Activated naive CD8-positive, alpha-beta T cell treated with anti-CD3 and anti-CD28 coated beads, Interleukin-2, amount 10 ng/mL, durations not matched to agents 7 days and 5 days (primary cell): ENCODE results near the gene SCN8A. TPM values are rescaled to one million over a fixed set of nuclear protein-coding genes. Genes with fewer than 3 reads are reported as not detected.

Source experiments
- ATAC-seq: fragments of 150-1000 bp; cut with Tn5 transposase; one replicate; pipeline ENCODE4 v1.10.0; 2021; ENCODE audit warnings: low read depth, moderate library complexity
- POLR2A ChIA-PET: fragments of 350-600 bp; sonication (Branson Sonifier 250); formaldehyde crosslinking; loops from one replicate; lab custom pipeline; 2021; ENCODE audit warnings: antibody characterized with exemption; lab: Charles Lee
- DNase-seq: peaks from one replicate; pipeline ENCODE4 v3.0.0; 2021
- H3K27ac Mint-ChIP-seq: one replicate; pipeline ENCODE4 v1.8.0; 2022; ENCODE audit warnings: mild to moderate bottlenecking, mixed read lengths
- H3K27me3 Mint-ChIP-seq: one replicate; pipeline ENCODE4 v1.8.0; 2022; ENCODE audit warnings: mild to moderate bottlenecking, moderate library complexity, mixed read lengths
- H3K36me3 Mint-ChIP-seq: one replicate; pipeline ENCODE4 v1.8.0; 2021; ENCODE audit warnings: mild to moderate bottlenecking, mixed read lengths
- H3K4me1 Mint-ChIP-seq: one replicate; pipeline ENCODE4 v1.8.0; 2021; ENCODE audit warnings: mixed read lengths
- H3K4me3 Mint-ChIP-seq: one replicate; pipeline ENCODE4 v1.8.0; 2022; ENCODE audit warnings: mild to moderate bottlenecking, moderate library complexity, mixed read lengths
- H3K9me3 Mint-ChIP-seq: one replicate; pipeline ENCODE4 v1.8.0; 2021; ENCODE audit warnings: mixed read lengths
- total RNA-seq, 2 experiments: library from RNA; stranded (reverse); gene quantifications; one replicate each; pipeline ENCODE4 v1.2.3, GENCODE V29; 2021

The SCN8A gene
- total RNA-seq, 2 experiments from 2014 or later: 0.96 to 1.3 TPM

GRCh38 chr12:51663390-51663789 is 72.4 kb downstream of the SCN8A start:
- Mint-ChIP-seq H3K27ac (no peak overlapping the region), H3K4me1 (no peaks in the 10 kb centered on the region), H3K4me3 (no peak overlapping the region), H3K27me3 (peaks cover 16% of the 10 kb centered on the region), H3K36me3 (peaks cover 1% of the 10 kb centered on the region), H3K9me3 (no peaks in the 10 kb centered on the region)
- POLR2A ChIA-PET: no interaction called here
- no peak for DNase-seq
- no peak for ATAC-seq

GRCh38 chr12:51666696-51667095 is 75.7 kb downstream of the SCN8A start:
- peaks cover 6% of the 10 kb centered on the region for H3K4me1 Mint-ChIP-seq
- ATAC-seq: no peak
- no peak overlapping the region for H3K4me3 Mint-ChIP-seq
- POLR2A ChIA-PET: interaction anchor here (0.7 kb wide), 1 partner anchor 177 kb away, joined by 3 read pairs; no protein-coding TSS in a partner anchor
- peaks cover 1% of the 10 kb centered on the region for H3K36me3 Mint-ChIP-seq
- no peak overlapping the region for H3K27ac Mint-ChIP-seq
- H3K27me3 Mint-ChIP-seq: peaks cover 6% of the 10 kb centered on the region
- H3K9me3 Mint-ChIP-seq: no peaks in the 10 kb centered on the region
- no peak for DNase-seq

- Mint-ChIP-seq H3K36me3 (peaks cover 1% of the 10 kb centered on the region), H3K4me1 (peaks cover 6% of the 10 kb centered on the region), H3K9me3 (no peaks in the 10 kb centered on the region), H3K4me3 (no peak overlapping the region), H3K27ac (no peak overlapping the region), H3K27me3 (peaks cover 6% of the 10 kb centered on the region)
- no peak for DNase-seq
- ATAC-seq: no peak
- POLR2A ChIA-PET: no interaction called here
Observed at GRCh38 chr12:51667269-51667668, 76.2 kb downstream of the SCN8A start.

GRCh38 chr12:51669271-51669670 is 78.2 kb downstream of the SCN8A start:
- Mint-ChIP-seq H3K36me3 (peaks cover 1% of the 10 kb centered on the region), H3K9me3 (no peaks in the 10 kb centered on the region), H3K27me3 (peaks cover 8% of the 10 kb centered on the region), H3K4me1 (peaks cover 6% of the 10 kb centered on the region), H3K4me3 (no peak overlapping the region), H3K27ac (no peak overlapping the region)
- POLR2A ChIA-PET: no interaction called here
- DNase-seq: no peak
- ATAC-seq: no peak

DNA sequence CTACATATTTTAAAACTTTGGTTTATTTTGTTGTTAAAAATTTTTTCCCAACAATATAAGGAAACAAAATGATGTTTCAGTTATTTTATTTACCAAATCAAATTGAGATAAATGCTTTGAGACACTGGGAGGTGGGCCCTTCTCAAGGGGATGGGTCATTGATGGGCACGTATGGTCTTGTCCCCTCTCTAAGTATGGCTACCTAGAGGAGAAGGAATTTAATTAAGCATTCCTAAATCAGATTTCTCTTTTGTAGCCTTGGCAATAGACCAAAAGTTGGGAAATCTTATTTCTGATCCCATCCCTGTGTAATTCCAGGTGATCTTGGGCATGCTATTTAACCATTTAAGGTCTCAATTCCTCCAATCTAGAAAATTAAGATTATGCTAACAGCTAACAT is 79.0 kb downstream of the SCN8A start:
- DNase-seq (no peak), ATAC-seq (no peak)
- peaks cover 8% of the 10 kb centered on the region for H3K27me3 Mint-ChIP-seq
- no peak overlapping the region for H3K4me3 Mint-ChIP-seq
- H3K36me3 Mint-ChIP-seq: no peaks in the 10 kb centered on the region
- H3K4me1 Mint-ChIP-seq: peaks cover 9% of the 10 kb centered on the region
- H3K9me3 Mint-ChIP-seq: no peaks in the 10 kb centered on the region
- no peak overlapping the region for H3K27ac Mint-ChIP-seq
- POLR2A ChIA-PET: no interaction called here

DNA sequence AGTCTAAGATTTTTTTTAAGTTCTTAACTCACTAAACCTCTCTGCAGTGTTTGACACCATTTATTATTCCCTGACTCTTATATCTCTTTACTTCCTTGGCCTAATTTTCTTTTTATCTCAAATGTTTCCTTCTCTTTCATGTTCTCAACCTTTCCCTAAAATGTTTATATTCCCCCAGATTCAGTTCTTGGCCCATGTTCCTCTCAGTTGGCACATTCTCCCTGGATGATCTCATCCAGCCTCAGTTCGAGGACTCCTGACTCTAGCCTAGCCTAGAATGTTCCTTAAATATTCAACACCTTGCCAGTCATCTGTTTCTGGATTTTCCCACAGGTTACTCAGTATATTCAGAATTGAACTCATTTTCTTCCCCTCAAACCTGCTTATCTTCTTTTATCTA is 81.3 kb downstream of the SCN8A start:
- Mint-ChIP-seq H3K27me3 (peaks cover 8% of the 10 kb centered on the region), H3K4me3 (no peak overlapping the region), H3K4me1 (peaks cover 12% of the 10 kb centered on the region), H3K9me3 (no peaks in the 10 kb centered on the region), H3K27ac (no peak overlapping the region), H3K36me3 (no peaks in the 10 kb centered on the region)
- DNase-seq: no peak
- POLR2A ChIA-PET: no interaction called here
- no peak for ATAC-seq

DNA sequence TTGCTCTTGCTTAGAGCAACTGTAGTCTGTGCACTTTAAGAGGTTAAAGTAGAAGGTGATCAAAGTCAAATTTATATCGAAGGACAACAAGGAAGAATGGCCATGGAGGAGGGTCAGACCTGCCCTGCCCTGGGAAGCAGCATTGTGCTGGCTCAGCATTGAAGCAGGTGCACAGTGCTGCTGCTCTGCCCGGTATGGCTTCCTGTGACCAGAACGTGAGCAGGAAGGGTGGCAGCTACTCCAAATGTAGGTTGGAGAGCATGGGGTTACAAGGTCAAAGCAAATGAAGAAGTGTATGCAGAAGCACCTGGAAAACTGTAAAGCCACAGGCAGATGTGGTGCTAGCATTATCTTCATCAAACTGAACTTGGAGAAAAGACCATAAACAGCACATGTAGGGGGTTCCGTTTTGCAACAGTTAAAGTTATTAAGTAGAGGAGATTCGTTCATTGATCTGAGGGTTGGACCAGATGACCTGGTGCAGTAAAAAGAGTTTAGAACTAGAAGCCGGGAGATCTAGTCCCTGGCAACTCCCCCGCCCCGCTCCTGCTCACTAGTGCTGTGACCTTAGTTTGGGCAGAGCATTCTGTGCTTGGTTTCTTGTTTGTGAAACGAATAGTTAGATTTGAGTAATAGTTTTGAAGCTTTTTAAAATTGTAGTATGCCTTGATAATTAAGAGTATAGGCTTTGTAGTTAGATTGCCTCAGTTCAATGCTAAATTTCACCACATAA is 84.2 kb downstream of the SCN8A start:
- ATAC-seq: no peak
- Mint-ChIP-seq H3K4me1 (peaks cover 6% of the 10 kb centered on the region), H3K36me3 (no peaks in the 10 kb centered on the region), H3K4me3 (no peak overlapping the region), H3K27ac (no peak overlapping the region), H3K27me3 (peaks cover 8% of the 10 kb centered on the region), H3K9me3 (no peaks in the 10 kb centered on the region)
- POLR2A ChIA-PET: no interaction called here
- no peak for DNase-seq

DNA sequence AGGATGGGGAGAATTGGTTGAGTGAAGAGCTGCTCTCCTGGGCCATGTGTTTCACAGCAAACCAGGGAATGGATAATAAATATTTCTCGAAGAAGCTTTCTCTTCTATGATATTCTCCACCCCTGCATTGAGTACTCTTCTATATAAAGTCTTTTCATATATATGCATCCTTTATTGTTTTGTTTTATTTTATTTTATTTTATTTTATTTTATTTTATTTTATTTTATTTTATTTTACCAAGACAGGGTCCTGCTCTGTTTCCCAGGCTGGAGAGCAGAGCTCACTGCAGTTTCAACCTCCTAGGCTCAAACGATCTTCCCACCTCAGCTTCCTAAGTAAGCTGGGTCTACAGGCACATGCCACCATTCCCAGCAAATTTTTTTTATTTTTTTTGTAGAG is 85.8 kb downstream of the SCN8A start:
- DNase-seq: no peak
- Mint-ChIP-seq H3K27me3 (peaks cover 12% of the 10 kb centered on the region), H3K4me1 (peaks cover 6% of the 10 kb centered on the region), H3K9me3 (no peaks in the 10 kb centered on the region), H3K27ac (no peak overlapping the region), H3K36me3 (no peaks in the 10 kb centered on the region), H3K4me3 (no peak overlapping the region)
- ATAC-seq: no peak
- POLR2A ChIA-PET: no interaction called here

DNA sequence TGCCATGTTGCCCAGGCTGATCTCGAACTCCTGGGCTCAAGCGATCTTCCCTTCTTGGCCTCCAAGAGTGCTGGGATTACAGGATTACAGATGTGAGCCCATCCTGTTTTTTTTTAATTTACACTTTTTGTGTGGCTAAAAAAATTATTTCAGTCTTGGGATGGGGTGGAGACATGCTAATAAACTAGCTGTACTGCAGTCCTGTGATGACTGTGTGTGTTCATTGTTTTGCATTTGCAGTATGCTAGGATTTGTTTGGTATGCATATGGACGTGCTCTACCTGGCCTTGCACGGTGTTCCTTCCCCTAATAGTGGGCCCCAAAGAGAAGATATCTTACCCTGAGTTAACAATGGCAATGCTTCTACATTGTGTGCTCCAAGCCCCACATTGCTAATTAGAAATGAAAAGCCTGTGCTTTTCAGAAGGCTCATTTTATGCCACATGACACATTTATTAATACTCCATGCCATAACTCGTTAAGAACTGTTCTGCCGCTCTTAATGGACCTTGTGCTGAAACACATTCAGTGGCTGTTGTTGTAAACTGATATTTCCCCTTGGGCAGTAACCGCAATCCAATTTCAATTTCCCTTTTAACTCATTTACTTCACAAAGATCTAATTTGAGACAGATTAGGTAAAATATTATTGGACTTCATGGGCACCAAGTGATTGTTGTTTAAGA is 86.4 kb downstream of the SCN8A start:
- Mint-ChIP-seq H3K4me3 (no peak overlapping the region), H3K27me3 (peaks cover 6% of the 10 kb centered on the region), H3K4me1 (peaks cover 6% of the 10 kb centered on the region), H3K27ac (no peak overlapping the region), H3K9me3 (no peaks in the 10 kb centered on the region), H3K36me3 (no peaks in the 10 kb centered on the region)
- no peak for DNase-seq
- ATAC-seq: no peak
- POLR2A ChIA-PET: no interaction called here

DNA sequence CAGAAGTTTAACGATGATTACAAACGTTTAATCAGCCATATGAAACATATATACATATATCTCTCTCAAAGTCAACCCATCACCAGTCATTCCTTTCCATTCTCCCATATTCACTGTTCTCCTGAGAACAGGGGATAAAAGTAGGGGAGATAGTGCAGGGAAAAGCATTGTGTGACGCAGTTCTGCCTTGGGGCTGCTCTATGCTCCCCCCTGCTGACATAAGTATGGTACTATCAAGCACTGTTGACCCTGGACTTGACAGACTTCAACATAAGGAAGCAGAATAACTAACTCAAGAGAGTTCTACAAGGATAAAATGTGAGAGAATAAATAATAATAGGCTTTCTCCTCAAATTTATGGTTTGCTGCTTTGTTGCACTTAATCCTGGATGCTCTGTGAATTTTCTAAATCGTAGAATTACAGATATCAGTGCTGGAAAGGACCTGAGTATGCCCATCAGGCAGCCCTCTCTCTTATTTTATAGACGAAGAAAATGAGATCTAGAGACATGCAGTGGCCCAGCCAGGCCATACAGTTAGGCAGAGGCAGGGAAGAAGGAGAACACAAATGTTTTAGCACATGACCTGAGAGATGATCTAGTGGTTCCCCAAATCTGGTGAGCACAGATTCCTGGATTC is 87.2 kb downstream of the SCN8A start:
- H3K36me3 Mint-ChIP-seq: no peaks in the 10 kb centered on the region
- no peak overlapping the region for H3K4me3 Mint-ChIP-seq
- H3K27ac Mint-ChIP-seq: no peak overlapping the region
- no peak for DNase-seq
- H3K4me1 Mint-ChIP-seq: peaks cover 6% of the 10 kb centered on the region
- H3K27me3 Mint-ChIP-seq: peaks cover 8% of the 10 kb centered on the region
- POLR2A ChIA-PET: no interaction called here
- peak; percentile 65 for ATAC-seq
- H3K9me3 Mint-ChIP-seq: no peaks in the 10 kb centered on the region

DNA sequence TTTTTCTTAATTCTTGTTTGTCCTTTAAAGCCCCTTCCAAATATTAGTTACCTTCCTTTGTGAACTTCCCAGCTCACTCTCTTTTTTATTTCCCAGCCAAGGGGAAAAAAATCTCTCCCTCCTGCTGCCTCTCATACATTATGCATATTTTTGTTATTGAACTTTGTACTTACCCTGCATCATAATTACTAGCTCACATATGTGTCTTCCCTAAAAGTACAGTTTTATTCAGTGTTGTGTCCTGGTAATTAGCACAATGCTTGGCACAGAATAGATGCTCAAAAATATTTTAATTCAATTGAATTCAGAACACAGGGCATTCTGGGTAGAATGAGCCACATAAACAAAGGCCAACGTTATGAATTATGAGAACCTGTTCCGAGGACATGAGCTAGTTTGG is 91.9 kb downstream of the SCN8A start:
- ATAC-seq (no peak), DNase-seq (no peak)
- H3K4me3 Mint-ChIP-seq: no peak overlapping the region
- H3K27me3 Mint-ChIP-seq: peaks cover 11% of the 10 kb centered on the region
- peaks cover 11% of the 10 kb centered on the region for H3K4me1 Mint-ChIP-seq
- H3K9me3 Mint-ChIP-seq: no peaks in the 10 kb centered on the region
- H3K36me3 Mint-ChIP-seq: no peaks in the 10 kb centered on the region
- POLR2A ChIA-PET: interaction anchor here (0.6 kb wide), 1 partner anchor 189 kb away, joined by 5 read pairs; no protein-coding TSS in a partner anchor
- no peak overlapping the region for H3K27ac Mint-ChIP-seq

GRCh38 chr12:51683763-51684357 is 92.8 kb downstream of the SCN8A start:
- Mint-ChIP-seq H3K9me3 (no peaks in the 10 kb centered on the region), H3K36me3 (no peaks in the 10 kb centered on the region), H3K27me3 (peaks cover 11% of the 10 kb centered on the region), H3K4me1 (peaks cover 11% of the 10 kb centered on the region), H3K27ac (no peak overlapping the region), H3K4me3 (no peak overlapping the region)
- POLR2A ChIA-PET: no interaction called here
- no peak for ATAC-seq
- no peak for DNase-seq

GRCh38 chr12:51686727-51687126 is 95.7 kb downstream of the SCN8A start:
- no peak overlapping the region for H3K4me3 Mint-ChIP-seq
- POLR2A ChIA-PET: no interaction called here

More at GRCh38 chr12:51686727-51687126, 95.7 kb downstream of the SCN8A start:
- Mint-ChIP-seq H3K27me3 (peaks cover 7% of the 10 kb centered on the region), H3K27ac (no peak overlapping the region), H3K4me1 (peaks cover 11% of the 10 kb centered on the region), H3K36me3 (no peaks in the 10 kb centered on the region), H3K9me3 (no peaks in the 10 kb centered on the region)
- DNase-seq: no peak
- no peak for ATAC-seq
